Mucosa of descending colon (tissue), 3 donors: Measurements from ENCODE around the gene ASB13. TPM values are rescaled to one million over a fixed set of nuclear protein-coding genes. Genes with fewer than 3 reads are reported as not detected.

Experiments used
- ATAC-seq: fragments of 200-7000 bp; cut with Tn5 transposase; one replicate; pipeline ENCODE4 v1.9.1; 2020; ENCODE audit warnings: mild to moderate bottlenecking, moderate library complexity
- DNase-seq, 3 donors: peaks; one replicate each; pipeline ENCODE4 v3.0.0-alpha.2; 2020
- H3K36me3 ChIP-seq: fragments of 200-600 bp; one replicate; pipeline ENCODE4 v1.8.0; 2021; ENCODE audit warnings: low read depth, mild to moderate bottlenecking
- H3K4me1 ChIP-seq: fragments of 200-600 bp; one replicate; pipeline ENCODE4 v1.8.0; 2021; ENCODE audit warnings: low read depth, mild to moderate bottlenecking
- H3K4me3 ChIP-seq: fragments of 200-600 bp; one replicate; pipeline ENCODE4 v1.8.0; 2021; ENCODE audit warnings: mild to moderate bottlenecking
- H3K9me3 ChIP-seq: fragments of 200-600 bp; one replicate; pipeline ENCODE4 v1.8.0; 2021; ENCODE audit warnings: mild to moderate bottlenecking
- intact Hi-C, 2 donors: fragments of 100-400 bp; cut with DNase I in 1 of 2; cut with micrococcal nuclease in 1 of 2; formaldehyde crosslinking; loops; one replicate each; pipeline versions ENCODE4 v1.11.0 to v1.11.1; 2022; cut with DNase I, micrococcal nuclease
- total RNA-seq, 3 donors: library from RNA; stranded (reverse); fragmentation: NEBNext Ultra II Directional in 2 of 3; extraction: Animal tissue kit (Norgen Biotek cat#: 25700) in 2 of 3; gene quantifications; one replicate each; pipeline versions ENCODE4 v1.2.1 to v1.2.4, GENCODE V29; 2021 to 2023
- TF ChIP-seq, protein P1 (sequence below): fragments of 200-600 bp; IDR thresholded peaks from one replicate; pipeline ENCODE4 v1.8.0; 2022; ENCODE audit warnings: antibody characterized with exemption, mild to moderate bottlenecking
- donor health status: DM: no; HTN: no; CAD: no; lungs with moderate emphysema.
- donor health status: DM: no; HTN: no; CAD: no.
- donor health status: DM: no; HTN: yes; CAD: no.

Gene ASB13
- total RNA-seq, 3 donors from 2014 or later, result 34.6 to 76.1 (median 50.5) TPM

DNA sequence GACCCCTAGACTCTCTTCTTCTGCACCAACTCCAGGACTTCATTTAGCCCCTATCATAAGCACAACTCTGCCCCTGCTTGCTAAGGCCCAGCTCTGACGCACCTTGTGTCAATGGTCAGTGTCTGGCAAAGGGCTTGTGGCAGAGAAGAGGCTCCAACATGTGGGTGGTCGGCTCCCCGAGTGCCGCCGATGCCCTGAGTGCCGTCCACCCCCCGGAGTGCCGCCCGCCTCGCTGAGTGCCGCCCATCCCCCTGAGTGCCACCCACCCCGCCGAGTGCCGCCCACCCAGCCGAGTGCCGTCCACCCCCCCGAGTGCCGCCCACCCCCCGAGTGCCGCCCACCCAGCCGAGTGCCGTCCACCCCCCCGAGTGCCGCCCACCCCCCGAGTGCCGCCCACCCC, 50.3 kb downstream of the ASB13 start:
- TF ChIP-seq, protein P1, sequence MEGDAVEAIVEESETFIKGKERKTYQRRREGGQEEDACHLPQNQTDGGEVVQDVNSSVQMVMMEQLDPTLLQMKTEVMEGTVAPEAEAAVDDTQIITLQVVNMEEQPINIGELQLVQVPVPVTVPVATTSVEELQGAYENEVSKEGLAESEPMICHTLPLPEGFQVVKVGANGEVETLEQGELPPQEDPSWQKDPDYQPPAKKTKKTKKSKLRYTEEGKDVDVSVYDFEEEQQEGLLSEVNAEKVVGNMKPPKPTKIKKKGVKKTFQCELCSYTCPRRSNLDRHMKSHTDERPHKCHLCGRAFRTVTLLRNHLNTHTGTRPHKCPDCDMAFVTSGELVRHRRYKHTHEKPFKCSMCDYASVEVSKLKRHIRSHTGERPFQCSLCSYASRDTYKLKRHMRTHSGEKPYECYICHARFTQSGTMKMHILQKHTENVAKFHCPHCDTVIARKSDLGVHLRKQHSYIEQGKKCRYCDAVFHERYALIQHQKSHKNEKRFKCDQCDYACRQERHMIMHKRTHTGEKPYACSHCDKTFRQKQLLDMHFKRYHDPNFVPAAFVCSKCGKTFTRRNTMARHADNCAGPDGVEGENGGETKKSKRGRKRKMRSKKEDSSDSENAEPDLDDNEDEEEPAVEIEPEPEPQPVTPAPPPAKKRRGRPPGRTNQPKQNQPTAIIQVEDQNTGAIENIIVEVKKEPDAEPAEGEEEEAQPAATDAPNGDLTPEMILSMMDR, result no peak
- intact Hi-C loops, result no loop called here
- Histone ChIP-seq H3K36me3 (no peaks in the 10 kb centered on the region), H3K4me1 (peaks cover 15% of the 10 kb centered on the region), H3K9me3 (no peaks in the 10 kb centered on the region), H3K4me3 (no peak overlapping the region)
- DNase-seq (no peak), ATAC-seq (no peak)

DNA sequence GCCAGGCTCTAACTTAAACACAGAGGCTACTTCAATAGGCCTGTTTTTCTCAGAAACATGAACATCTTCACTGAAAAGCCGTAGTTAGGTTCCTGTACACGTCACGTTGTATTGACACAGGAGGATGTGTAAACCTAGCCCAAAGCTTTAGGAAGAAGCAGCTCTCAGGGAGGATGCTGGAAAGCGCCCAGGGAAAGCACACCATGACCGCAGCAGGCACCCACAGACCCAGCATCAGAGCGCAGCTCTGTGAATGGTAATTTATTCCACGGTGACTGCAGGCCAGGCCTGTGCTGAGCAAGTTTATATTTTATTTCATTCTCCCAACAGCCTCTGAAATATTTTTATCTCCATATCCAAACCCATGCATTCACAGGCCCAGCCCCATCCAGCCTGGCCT, 51.1 kb downstream of the ASB13 start:
- Histone ChIP-seq H3K4me1 (peaks cover 15% of the 10 kb centered on the region), H3K9me3 (no peaks in the 10 kb centered on the region), H3K36me3 (no peaks in the 10 kb centered on the region), H3K4me3 (no peak overlapping the region)
- ATAC-seq (no peak), DNase-seq (no peak)
- intact Hi-C loops, result no loop called here
- TF ChIP-seq, protein P1, result no peak

GRCh38 chr10:5614155-5614721, 52.2 kb downstream of the ASB13 start:
- peaks cover 20% of the 10 kb centered on the region for H3K4me1 ChIP-seq
- no peaks in the 10 kb centered on the region for H3K9me3 ChIP-seq
- TF ChIP-seq, protein P1, result no peak
- ATAC-seq, result peak; percentile 0
- no peak for DNase-seq
- intact Hi-C loops, result no loop called here
- no peaks in the 10 kb centered on the region for H3K36me3 ChIP-seq
- no peak overlapping the region for H3K4me3 ChIP-seq

GRCh38 chr10:5613481-5614154, 52.8 kb downstream of the ASB13 start:
- ATAC-seq (peak; percentile 6), DNase-seq (no peak)
- TF ChIP-seq, protein P1, result no peak
- no peak overlapping the region for H3K4me3 ChIP-seq
- no peaks in the 10 kb centered on the region for H3K36me3 ChIP-seq
- no peaks in the 10 kb centered on the region for H3K9me3 ChIP-seq
- intact Hi-C loops, result no loop called here
- H3K4me1 ChIP-seq, result peaks cover 22% of the 10 kb centered on the region

DNA sequence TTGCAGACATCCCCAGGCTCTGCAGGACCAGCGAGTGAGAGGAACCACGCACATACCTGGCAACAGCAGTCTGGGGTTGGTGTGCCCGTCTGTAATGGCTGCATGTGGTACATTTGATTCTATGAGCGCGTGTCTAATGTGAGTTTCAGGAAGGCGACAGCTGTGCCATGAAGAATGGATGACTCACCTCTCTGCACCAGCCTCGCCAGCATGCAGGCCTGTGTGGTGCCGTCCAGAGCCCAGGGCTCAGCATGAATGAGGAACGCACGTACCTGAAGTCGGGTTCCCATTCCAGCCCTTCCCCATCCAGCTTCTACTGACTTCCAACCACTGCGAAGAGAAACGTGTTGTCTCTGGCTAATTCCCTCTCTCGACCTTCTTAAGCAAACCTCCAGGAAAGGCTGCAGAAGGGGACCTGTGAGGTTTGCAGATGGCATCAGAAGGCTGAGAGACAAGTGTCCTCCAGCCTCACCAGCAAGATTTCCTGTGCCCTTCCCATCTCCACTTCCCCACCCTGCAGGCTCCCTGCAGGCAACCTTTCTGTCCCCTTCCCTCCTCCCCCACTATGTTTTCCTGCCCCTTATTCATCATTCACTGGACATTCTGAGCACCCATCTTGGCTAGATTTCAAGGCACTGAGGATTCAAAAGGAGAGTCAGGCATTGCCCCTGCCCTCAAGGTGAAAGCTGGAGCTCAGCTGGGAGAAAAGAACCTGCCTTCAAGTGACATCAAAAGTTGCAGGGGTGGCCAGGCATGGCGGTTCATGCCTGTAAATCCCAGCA, 54.3 kb downstream of the ASB13 start:
- intact Hi-C loops, result no loop called here
- DNase-seq (no peak), ATAC-seq (no peak)
- Histone ChIP-seq H3K9me3 (no peaks in the 10 kb centered on the region), H3K36me3 (no peaks in the 10 kb centered on the region), H3K4me3 (no peak overlapping the region), H3K4me1 (peaks cover 24% of the 10 kb centered on the region)
- TF ChIP-seq, protein P1, result no peak
